Measurements from ENCODE around the gene MCTP2.

GRCh38 chr15:94352636-94353487 lies 121.5 kb downstream of the MCTP2 start:
- no peak for TF ChIP-seq CTCF (conservative IDR thresholded peaks at IDR 0.05 in 1 of 2, IDR thresholded peaks at IDR 0.05 in 1 of 2; ENCODE audit: extremely low read depth in 1 of 2, insufficient read depth in 1 of 2, low read depth in 1 of 2, low read length in 2 of 2)
- TF ChIP-seq EZH2 (IDR thresholded peaks at IDR 0.05; ENCODE audit: borderline replicate concordance, low read length), result no peak

Data from mammary epithelial cell (primary cell).